Transverse colon (tissue), 4 donors: ENCODE results near the gene PACRG.

Source experiments
- CTCF ChIP-seq, 5 experiments: fragments of 200-600 bp in 3 of 5; fragments of 450-650 bp in 2 of 5; sonication (generic) in 3 of 5; IDR thresholded peaks; 1 replicate in 2 of 5; 2 replicates in 3 of 5; pipeline ENCODE4 v1.5.1; 2016 to 2017; ENCODE audit warnings: antibody characterized with exemption in 5 of 5, inconsistent platforms in 3 of 5, mild to moderate bottlenecking in 2 of 5, moderate library complexity in 1 of 5
- POLR2A ChIP-seq: fragments of 450-650 bp; IDR thresholded peaks from one replicate; pipeline ENCODE4 v1.6.1; 2016; ENCODE audit warnings: antibody characterized with exemption, mild to moderate bottlenecking, moderate library complexity
- POLR2AphosphoS5 ChIP-seq, 3 donors: sonication (generic); formaldehyde crosslinking; IDR thresholded peaks; one replicate each; pipeline ENCODE4 v1.6.1; 2016; ENCODE audit warnings: antibody characterized with exemption in 3 of 3

- TF ChIP-seq CTCF (IDR thresholded peaks at IDR 0.05): no peak
- TF ChIP-seq POLR2AphosphoS5 (IDR thresholded peaks at IDR 0.05): no peak
- TF ChIP-seq POLR2A: no peak
These were observed 405.2 kb downstream of the PACRG start for GRCh38 chr6:163133017-163133416.
